Activated CD4-positive, alpha-beta memory T cell treated with anti-CD3 and anti-CD28 coated beads for 36 hours (primary cell): ENCODE data around the gene HIPK1. TPM values are rescaled to one million over a fixed set of nuclear protein-coding genes. Genes with fewer than 3 reads are reported as not detected.
"Not testable (repeated sequence)": the region's sequence is repeated elsewhere in the genome, so short reads cannot be mapped to it uniquely, and the experiment has no call there.

Source experiments
- CTCF ChIA-PET: fragments of 350-600 bp; sonication (Branson Sonifier 250); formaldehyde crosslinking; loops from one replicate; lab custom pipeline; 2021; ENCODE audit warnings: antibody characterized with exemption, inconsistent platforms; lab: Charles Lee
- POLR2A ChIA-PET: fragments of 350-600 bp; sonication (Branson Sonifier 250); formaldehyde crosslinking; loops from one replicate; lab custom pipeline; 2021; ENCODE audit warnings: antibody characterized with exemption; lab: Charles Lee
- DNase-seq: peaks from one replicate; pipeline ENCODE4 v3.0.0-alpha.2; 2020
- H3K27ac Mint-ChIP-seq: one replicate; pipeline ENCODE4 v1.8.0; 2021; ENCODE audit warnings: mixed read lengths
- H3K27me3 Mint-ChIP-seq: one replicate; pipeline ENCODE4 v1.8.0; 2021; ENCODE audit warnings: mixed read lengths
- H3K36me3 Mint-ChIP-seq: one replicate; pipeline ENCODE4 v1.8.0; 2021; ENCODE audit warnings: mixed read lengths
- H3K4me1 Mint-ChIP-seq: one replicate; pipeline ENCODE4 v1.8.0; 2021; ENCODE audit warnings: low read depth, mixed read lengths
- H3K4me3 Mint-ChIP-seq: one replicate; pipeline ENCODE4 v1.8.0; 2021; ENCODE audit warnings: mild to moderate bottlenecking, mixed read lengths
- H3K9me3 Mint-ChIP-seq: one replicate; pipeline ENCODE4 v1.8.0; 2021; ENCODE audit warnings: mixed read lengths
- intact Hi-C: fragments of 100-400 bp; cut with micrococcal nuclease; formaldehyde crosslinking; loops from one replicate; pipeline ENCODE4 v1.15.1; 2023
- total RNA-seq, 2 experiments: library from RNA; stranded (reverse); gene quantifications; one replicate each; pipeline ENCODE4 v1.2.3, GENCODE V29; 2021

HIPK1 gene
- total RNA-seq, 2 experiments from 2014 or later: 55.3 to 55.7 TPM

- POLR2A ChIA-PET, CTCF ChIA-PET, H3K4me3 Mint-ChIP-seq, H3K9me3 Mint-ChIP-seq, intact Hi-C loops, H3K36me3 Mint-ChIP-seq, DNase-seq, H3K4me1 Mint-ChIP-seq, H3K27ac Mint-ChIP-seq, H3K27me3 Mint-ChIP-seq: not testable (repeated sequence)
Measured at GRCh38 chr1:114019724-114020123, 90.6 kb downstream of the HIPK1 start.

GRCh38 chr1:114021665-114022099, 92.6 kb downstream of the HIPK1 start:
- H3K4me1 Mint-ChIP-seq: no peaks in the 10 kb centered on the region
- H3K27ac Mint-ChIP-seq: no peak overlapping the region
- no peaks in the 10 kb centered on the region for H3K36me3 Mint-ChIP-seq
- H3K4me3 Mint-ChIP-seq: no peak overlapping the region
- peaks cover 4% of the 10 kb centered on the region for H3K9me3 Mint-ChIP-seq
- DNase-seq: no peak
- ChIA-PET POLR2A (no interaction called here), CTCF (interaction anchor here (0.6 kb wide), 1 partner anchor 735 kb away, joined by 3 read pairs; no protein-coding TSS in a partner anchor)
- H3K27me3 Mint-ChIP-seq: no peaks in the 10 kb centered on the region
- intact Hi-C loops: no loop called here

- no peak overlapping the region for H3K4me3 Mint-ChIP-seq
- H3K4me1 Mint-ChIP-seq: no peaks in the 10 kb centered on the region
- ChIA-PET POLR2A (no interaction called here), CTCF (no interaction called here)
- H3K27ac Mint-ChIP-seq: no peak overlapping the region
- no peaks in the 10 kb centered on the region for H3K27me3 Mint-ChIP-seq
- intact Hi-C loops: no loop called here
- peaks cover 4% of the 10 kb centered on the region for H3K9me3 Mint-ChIP-seq
- no peak for DNase-seq
- H3K36me3 Mint-ChIP-seq: no peaks in the 10 kb centered on the region
Measured at GRCh38 chr1:114022877-114023276, 93.8 kb downstream of the HIPK1 start.

GRCh38 chr1:114023377-114023776, 94.3 kb downstream of the HIPK1 start:
- Mint-ChIP-seq H3K4me3 (no peak overlapping the region), H3K4me1 (no peaks in the 10 kb centered on the region), H3K36me3 (no peaks in the 10 kb centered on the region), H3K27ac (no peak overlapping the region), H3K9me3 (peaks cover 4% of the 10 kb centered on the region), H3K27me3 (no peaks in the 10 kb centered on the region)
- POLR2A ChIA-PET: no interaction called here
- intact Hi-C loops: no loop called here
- no peak for DNase-seq
- CTCF ChIA-PET: interaction anchor here (0.7 kb wide), 1 partner anchor 10 kb away, joined by 4 read pairs; no protein-coding TSS in a partner anchor

GRCh38 chr1:114024049-114024448, 94.9 kb downstream of the HIPK1 start:
- DNase-seq: no peak
- CTCF ChIA-PET: interaction anchor here (0.7 kb wide), 1 partner anchor 10 kb away, joined by 4 read pairs; no protein-coding TSS in a partner anchor
- H3K27me3 Mint-ChIP-seq: no peaks in the 10 kb centered on the region
- no peak overlapping the region for H3K27ac Mint-ChIP-seq
- H3K4me3 Mint-ChIP-seq: no peak overlapping the region
- H3K36me3 Mint-ChIP-seq: no peaks in the 10 kb centered on the region
- POLR2A ChIA-PET: no interaction called here
- no peaks in the 10 kb centered on the region for H3K4me1 Mint-ChIP-seq
- intact Hi-C loops: no loop called here
- peaks cover 4% of the 10 kb centered on the region for H3K9me3 Mint-ChIP-seq

- CTCF ChIA-PET: no interaction called here
- no peaks in the 10 kb centered on the region for H3K36me3 Mint-ChIP-seq
- POLR2A ChIA-PET: no interaction called here
- H3K27me3 Mint-ChIP-seq: no peaks in the 10 kb centered on the region
- no peaks in the 10 kb centered on the region for H3K9me3 Mint-ChIP-seq
- intact Hi-C loops: no loop called here
- DNase-seq: no peak
- H3K4me1 Mint-ChIP-seq: no peaks in the 10 kb centered on the region
- H3K27ac Mint-ChIP-seq: no peak overlapping the region
- H3K4me3 Mint-ChIP-seq: no peak overlapping the region
Measured at GRCh38 chr1:114025609-114026401, 96.7 kb downstream of the HIPK1 start.

GRCh38 chr1:114026797-114027196, 97.7 kb downstream of the HIPK1 start:
- ChIA-PET POLR2A (no interaction called here), CTCF (no interaction called here)
- no peak overlapping the region for H3K4me3 Mint-ChIP-seq

More at GRCh38 chr1:114026797-114027196, 97.7 kb downstream of the HIPK1 start:
- Mint-ChIP-seq H3K4me1 (no peaks in the 10 kb centered on the region), H3K36me3 (no peaks in the 10 kb centered on the region), H3K27ac (no peak overlapping the region), H3K9me3 (no peaks in the 10 kb centered on the region), H3K27me3 (no peaks in the 10 kb centered on the region)
- DNase-seq: no peak
- intact Hi-C loops: no loop called here

Other genes with a start within 250 kb of the HIPK1 start
- gene PHTF1, start 169.8 kb upstream of the HIPK1 start, total RNA-seq: 10 to 100 TPM; 12.6 to 12.9 TPM
- 10 to 100 TPM; 17.5 to 18.5 TPM for gene RSBN1, start 116.8 kb upstream of the HIPK1 start, total RNA-seq
- 10 to 100 TPM; 45.2 to 45.7 TPM for gene PTPN22, start 57.6 kb upstream of the HIPK1 start, total RNA-seq
- under 1 TPM; 0.22 to 0.93 TPM for gene BCL2L15, start 41.7 kb upstream of the HIPK1 start, total RNA-seq
- gene AP4B1, start 24.5 kb upstream of the HIPK1 start, total RNA-seq: 10 to 100 TPM; 41.4 to 42.2 TPM
- 10 to 100 TPM; 19.4 to 19.6 TPM for gene DCLRE1B, start 24.0 kb upstream of the HIPK1 start, total RNA-seq
- under 1 TPM in 1 of 2 experiments, not detected in 1; 0.21 TPM for gene OLFML3, start 50.1 kb downstream of the HIPK1 start, total RNA-seq
- not detected for gene SYT6, start 224.5 kb downstream of the HIPK1 start, total RNA-seq